SKM-1 treated with dmso at 0.1 percent for 144 hours (cell line): ENCODE data around the gene FILIP1.
A peak's percentile ranks its signal among the peaks of the same experiment; 100 is the strongest.
"Not testable (repeated sequence)": the region's sequence is repeated elsewhere in the genome, so short reads cannot be mapped to it uniquely, and the experiment has no call there.

Experiments
- DNase-seq: peaks from one replicate; lab custom pipeline; 2025; ENCODE audit not compliant: unreplicated experiment; lab: John Stamatoyannopoulos, UW

Gene FILIP1

DNA sequence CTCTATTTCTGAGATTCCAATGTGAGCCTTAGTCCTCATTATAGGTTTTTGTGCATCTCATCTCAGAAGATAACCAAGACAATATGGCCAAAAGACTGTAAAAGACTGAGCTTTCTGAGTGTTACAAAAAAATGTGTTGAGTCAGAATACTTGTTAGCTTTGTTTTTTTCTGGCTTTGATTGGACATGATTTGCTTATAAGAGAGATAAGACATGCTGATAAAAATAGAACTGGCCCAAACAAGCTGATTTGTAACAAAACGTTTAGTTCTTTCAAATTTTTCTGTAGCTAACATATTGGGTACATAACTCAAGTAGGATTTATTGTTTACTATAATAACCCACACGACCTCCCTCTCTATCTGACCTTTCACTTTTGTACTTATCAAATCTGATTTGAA, 32.9 kb downstream of the FILIP1 start:
- no peak for DNase-seq

DNA sequence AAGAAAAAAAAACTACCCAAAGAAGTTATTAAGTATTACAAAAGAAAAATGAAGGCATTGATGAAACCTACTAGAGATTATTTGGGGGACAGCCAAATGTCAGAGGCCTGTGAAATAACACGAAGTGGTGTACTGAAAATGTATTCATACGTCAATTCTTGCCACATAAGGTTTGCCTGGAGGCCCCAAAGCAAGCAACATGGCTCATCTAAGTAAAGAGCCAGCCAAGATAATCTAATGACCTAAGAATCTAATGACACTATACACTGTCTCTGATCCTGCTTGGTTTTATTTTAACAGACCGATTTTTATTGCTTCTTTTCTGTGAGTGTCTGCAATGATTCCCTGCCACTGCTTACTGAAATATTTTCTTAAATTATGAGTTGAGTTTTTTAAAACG, 34.7 kb downstream of the FILIP1 start:
- no peak for DNase-seq

DNA sequence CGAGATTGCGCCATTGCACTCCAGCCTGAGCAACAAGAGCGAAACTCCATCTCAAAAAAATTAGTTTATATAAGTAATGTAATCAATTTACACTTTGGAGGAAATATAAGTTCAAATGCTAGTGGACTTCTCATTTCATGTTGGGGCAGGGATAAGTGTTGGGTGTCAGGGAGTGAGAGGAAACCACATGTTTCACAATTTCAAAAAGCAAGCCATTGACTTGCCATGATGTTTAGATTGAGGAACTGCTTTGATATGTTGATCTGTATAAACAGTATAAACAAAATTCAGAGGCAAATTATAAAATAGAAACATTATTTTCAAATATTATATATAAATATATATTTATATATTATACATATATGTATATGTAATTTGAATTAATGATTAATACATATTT, 42.7 kb downstream of the FILIP1 start:
- DNase-seq, result peak; percentile 91

- DNase-seq, result no peak
Measured at GRCh38 chr6:75449630-75450206, 43.9 kb downstream of the FILIP1 start.

GRCh38 chr6:75446241-75446880, 47.2 kb downstream of the FILIP1 start:
- DNase-seq, result no peak

DNA sequence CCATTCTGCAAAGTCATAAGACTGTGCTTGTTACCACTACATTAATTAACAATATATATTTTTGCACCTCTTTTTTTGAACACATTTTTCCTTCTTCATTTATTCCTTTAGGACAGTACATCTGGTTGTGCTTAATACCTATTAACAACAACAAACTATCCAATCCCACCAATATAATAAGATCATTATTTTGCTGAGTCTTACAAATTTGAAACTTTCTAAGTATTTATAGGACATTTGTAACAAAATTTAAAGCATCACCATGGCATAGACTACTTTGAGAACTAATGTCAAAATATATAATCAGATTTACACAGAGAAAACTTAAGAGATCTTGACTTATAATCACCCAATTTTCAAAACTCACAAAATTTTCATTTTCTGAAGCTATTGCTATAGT, 47.9 kb downstream of the FILIP1 start:
- no peak for DNase-seq

- no peak for DNase-seq
Measured at GRCh38 chr6:75444899-75445298, 48.7 kb downstream of the FILIP1 start.

GRCh38 chr6:75441883-75442282, 51.7 kb downstream of the FILIP1 start:
- not testable (repeated sequence) for DNase-seq

DNA sequence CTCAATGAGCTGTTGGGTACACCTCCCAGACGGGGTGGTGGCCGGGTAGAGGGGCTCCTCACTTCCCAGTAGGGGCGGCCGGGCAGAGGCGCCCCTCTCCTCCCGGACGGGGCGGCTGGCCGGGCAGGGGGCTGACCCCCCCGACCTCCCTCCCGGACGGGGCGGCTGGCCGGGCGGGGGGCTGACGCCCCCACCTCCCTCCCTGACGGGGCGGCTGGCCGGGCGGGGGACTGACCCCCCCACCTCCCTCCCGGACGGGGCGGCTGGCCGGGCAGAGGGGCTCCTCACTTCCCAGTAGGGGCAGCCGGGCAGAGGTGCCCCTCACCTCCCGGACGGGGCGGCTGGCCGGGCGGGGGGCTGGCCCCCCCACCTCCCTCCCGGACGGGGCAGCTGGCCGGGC, 52.1 kb downstream of the FILIP1 start:
- DNase-seq, result not testable (repeated sequence)

DNA sequence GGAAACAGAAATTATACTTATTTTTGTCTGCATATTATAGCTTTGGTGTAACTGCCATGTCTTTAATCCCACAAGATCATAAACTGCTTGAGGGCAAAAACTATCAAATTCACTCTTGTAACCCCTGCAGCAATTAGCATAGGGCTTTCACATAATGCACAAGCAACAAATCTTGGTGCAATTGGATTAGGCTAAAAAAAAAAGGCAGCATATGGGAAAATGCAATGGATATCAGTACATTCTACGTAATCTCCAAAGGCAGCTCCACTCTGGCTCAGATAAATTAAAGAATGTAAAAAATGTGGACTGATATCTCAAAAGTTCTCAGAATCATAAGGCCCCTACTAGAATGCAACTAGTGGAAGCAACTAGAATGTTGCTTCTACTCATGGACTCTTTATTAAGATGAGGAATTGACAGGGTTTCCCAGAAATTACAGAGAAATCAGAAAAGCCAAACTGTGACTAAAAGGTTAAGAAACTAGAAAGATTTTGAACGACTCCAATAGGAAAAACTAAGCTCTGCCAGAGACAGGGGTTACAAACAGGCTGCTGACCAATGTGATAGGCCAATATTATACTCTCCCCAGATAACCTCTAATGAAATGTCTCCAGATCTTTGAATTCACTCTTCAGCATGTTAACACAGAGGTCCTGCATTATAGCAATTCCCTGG, 55.0 kb downstream of the FILIP1 start:
- no peak for DNase-seq

- no peak for DNase-seq
Measured at GRCh38 chr6:75438013-75438431, 55.6 kb downstream of the FILIP1 start.

DNA sequence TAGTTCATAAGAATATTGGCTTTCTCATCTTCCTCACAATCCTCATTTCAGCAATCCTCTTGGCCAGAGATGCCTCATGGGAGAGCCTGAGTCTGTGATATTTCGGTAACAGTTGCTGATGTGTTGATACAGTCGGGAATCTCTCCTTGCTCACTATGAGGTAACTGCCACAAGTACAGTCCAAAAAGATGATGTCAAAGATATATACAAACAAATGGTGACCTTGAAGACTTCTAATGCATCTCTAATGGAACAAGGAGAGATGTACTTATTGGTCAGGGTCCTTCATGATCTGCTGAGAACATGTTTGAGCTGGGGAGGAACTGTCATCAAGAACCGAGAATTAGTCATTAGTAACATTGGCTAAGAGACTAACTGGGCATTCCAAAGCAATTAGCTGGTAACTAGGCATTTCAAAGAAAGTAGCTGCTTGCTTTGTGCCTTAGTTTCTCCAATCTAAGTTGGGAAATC, 56.1 kb downstream of the FILIP1 start:
- DNase-seq, result no peak

DNA sequence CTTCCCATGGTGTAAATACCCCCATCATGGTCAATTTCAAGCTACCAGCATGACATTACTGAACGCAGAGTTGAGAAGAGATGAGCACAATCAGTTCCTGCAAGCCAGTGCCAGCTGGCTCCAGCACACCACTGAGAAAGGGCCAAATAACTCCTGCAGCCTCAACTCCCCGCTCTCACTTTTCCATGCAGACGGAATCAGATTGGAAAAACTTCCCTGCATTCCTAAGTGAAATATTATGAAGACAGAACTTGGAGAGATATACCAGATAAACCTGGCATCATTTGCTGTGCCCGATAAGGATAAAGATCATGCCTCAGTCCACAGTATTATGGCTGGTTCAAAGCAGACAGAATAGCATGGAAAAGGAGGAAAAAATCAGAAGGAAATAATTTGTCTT, 56.7 kb downstream of the FILIP1 start:
- DNase-seq, result no peak

DNA sequence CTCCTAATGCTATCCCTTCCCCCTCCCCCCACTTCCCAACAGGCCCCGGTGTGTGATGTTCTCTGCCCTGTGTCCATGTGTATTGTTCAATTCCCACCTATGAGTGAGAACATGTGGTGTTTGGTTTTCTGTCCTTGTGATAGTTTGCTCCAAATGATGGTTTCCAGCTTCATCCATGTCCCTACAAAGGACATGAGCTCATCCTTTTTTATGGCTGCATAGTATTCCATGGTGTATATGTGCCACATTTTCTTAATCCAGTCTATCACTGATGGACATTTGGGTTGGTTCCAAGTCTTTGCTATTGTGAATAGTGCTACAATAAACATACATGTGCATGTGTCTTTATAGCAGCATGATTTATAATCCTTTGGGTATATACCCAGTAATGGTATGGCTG, 60.8 kb downstream of the FILIP1 start:
- DNase-seq, result not testable (repeated sequence)

DNA sequence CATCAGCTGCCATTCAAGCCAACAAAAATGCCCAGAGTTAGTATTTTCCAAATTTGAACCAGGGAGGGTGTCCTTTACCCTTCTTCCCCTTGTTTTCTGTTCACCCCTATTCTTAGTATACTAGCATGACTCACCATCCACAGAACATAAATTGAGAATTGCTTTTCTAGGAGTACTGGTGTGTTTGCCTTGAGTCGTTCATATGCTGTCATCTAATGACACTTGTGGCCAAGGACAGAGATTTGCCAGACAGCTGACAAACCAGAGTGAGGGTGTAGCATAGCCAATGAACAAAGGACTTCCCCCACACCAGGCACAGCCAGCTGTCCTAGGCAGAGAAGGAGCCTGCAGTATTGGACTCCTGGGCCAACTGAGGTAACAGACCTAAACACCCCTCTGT, 62.2 kb downstream of the FILIP1 start:
- no peak for DNase-seq

DNA sequence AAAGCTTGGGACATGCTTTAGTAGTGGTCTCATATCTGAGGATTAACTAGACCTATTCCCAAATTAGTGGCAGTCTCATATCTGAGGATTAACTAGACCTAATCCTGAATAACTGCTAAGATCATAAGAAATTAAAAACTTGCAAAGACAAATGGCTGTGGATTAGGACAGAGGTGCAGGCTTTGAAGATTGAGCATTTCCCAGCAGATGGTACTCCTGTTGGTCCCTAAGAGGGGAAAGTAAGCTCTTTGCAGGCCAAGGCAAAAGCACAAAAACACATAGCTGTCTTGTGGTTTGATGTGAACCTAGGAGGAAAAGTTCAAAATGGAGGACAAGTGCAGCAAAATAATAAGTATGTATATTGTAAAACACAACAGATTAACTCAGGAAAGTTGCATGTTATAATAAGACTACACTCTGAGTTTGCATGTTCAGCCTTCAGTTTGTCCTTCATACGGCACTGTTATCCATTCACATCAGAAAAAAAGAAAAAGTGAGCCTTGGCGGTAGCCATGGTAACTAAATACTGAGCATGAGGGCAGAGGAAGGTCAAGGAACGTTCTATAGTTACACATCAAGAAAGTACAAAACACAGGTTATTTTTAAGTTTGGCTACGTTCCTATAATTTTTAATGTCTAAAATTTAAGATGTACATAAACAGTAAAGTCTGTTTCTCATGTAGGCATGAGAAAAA, 62.8 kb downstream of the FILIP1 start:
- no peak for DNase-seq

DNA sequence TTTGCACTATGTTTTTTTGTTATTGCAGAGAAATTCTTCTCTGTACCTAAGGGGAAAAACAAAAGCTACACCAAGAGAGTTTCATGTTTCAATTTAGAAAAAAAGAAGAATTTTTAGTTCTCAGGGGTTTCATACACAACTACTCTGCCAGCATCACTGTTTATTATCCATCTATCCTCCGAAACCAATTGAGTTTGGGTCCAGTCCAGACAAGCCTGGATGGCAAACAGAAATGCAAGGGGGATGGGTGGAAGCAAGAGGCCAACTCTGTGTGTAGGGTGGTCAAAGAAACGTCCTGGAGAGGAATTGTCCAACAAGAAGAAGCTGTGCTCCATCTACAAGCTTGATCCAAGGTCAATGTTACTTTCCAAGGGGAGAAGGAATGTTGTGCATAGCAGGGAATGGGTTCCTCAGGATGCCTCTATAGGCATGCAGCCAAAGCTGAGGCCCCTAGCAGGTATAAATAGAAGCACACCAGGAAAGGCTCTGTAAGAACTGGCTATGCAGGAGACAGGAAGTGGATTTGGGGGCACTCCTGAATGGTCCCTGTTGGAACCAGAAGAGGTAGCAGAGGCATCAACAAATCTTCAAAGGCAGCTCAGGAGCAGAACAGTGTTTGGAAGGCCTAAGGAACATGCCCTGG, 64.4 kb downstream of the FILIP1 start:
- DNase-seq, result no peak

- DNase-seq, result no peak
Measured at GRCh38 chr6:75428204-75428603, 65.4 kb downstream of the FILIP1 start.

- DNase-seq, result no peak
Measured at GRCh38 chr6:75427329-75427728, 66.3 kb downstream of the FILIP1 start.

- no peak for DNase-seq
Measured at GRCh38 chr6:75424618-75425548, 68.7 kb downstream of the FILIP1 start.
